Transverse colon (tissue), 4 donors: ENCODE measurements around the gene SLC35A4.

ENCODE experiments used
- CTCF ChIP-seq, 5 experiments: fragments of 200-600 bp in 3 of 5; fragments of 450-650 bp in 2 of 5; sonication (generic) in 3 of 5; IDR thresholded peaks; 1 replicate in 2 of 5; 2 replicates in 3 of 5; pipeline ENCODE4 v1.5.1; 2016 to 2017; ENCODE audit warnings: antibody characterized with exemption in 5 of 5, inconsistent platforms in 3 of 5, mild to moderate bottlenecking in 2 of 5, moderate library complexity in 1 of 5
- EP300 ChIP-seq: sonication (generic); formaldehyde crosslinking; IDR thresholded peaks from one replicate; pipeline ENCODE4 v1.6.1; 2017; ENCODE audit warnings: antibody characterized with exemption, low read depth
- POLR2A ChIP-seq: fragments of 450-650 bp; IDR thresholded peaks from one replicate; pipeline ENCODE4 v1.6.1; 2016; ENCODE audit warnings: antibody characterized with exemption, mild to moderate bottlenecking, moderate library complexity
- POLR2AphosphoS5 ChIP-seq, 3 donors: sonication (generic); formaldehyde crosslinking; IDR thresholded peaks; one replicate each; pipeline ENCODE4 v1.6.1; 2016; ENCODE audit warnings: antibody characterized with exemption in 3 of 3

DNA sequence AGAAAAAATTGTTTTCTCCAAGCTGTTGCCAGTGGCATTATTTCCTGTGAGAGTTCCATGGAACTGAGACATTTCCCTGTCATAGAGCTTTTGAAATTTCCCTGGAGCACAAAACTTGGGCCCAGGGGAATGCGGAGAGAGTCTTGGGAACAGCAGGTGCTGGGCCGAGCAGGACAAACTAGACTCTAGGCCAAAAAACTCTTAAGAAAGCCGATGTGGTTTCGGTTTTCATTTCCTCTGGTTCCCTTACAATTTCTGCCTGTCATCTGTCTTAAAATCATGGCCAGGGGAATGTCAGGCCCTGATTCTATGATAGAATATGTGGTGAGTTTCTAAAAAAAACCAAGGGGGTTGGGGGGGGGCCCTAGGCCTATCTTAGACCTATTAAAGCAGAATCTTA, 4.6 kb downstream of the SLC35A4 start:
- TF ChIP-seq CTCF (IDR thresholded peaks at IDR 0.05) (no peak), POLR2A (no peak), POLR2AphosphoS5 (IDR thresholded peaks at IDR 0.05) (no peak), EP300 (no peak)
